ENCODE measurements around the gene NT5DC1.
"Not testable (repeated sequence)": the region's sequence is repeated elsewhere in the genome, so short reads cannot be mapped to it uniquely, and the experiment has no call there.

Gene NT5DC1

DNA sequence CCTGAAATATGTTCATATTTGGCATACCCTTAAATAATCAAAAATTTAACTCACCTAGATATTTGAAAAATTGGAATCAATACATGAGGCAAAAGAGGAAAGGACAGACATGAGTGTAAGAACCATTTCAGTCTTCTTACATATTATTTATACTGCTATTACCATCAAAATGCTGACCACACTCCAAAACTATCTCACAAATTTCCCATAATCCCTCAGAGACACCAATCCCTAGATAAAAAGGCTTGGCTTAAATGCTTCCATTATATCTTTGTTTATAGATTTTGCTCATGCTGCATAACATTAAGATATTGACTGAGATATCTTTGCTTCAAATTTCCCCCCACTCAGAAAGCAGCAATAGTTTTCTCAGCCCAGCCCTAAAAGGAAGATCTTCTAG is 11.7 kb upstream of the NT5DC1 start:
- no peak for DNase-seq (ENCODE audit: low read depth in 2 of 2, low spot score in 1 of 2)

DNA sequence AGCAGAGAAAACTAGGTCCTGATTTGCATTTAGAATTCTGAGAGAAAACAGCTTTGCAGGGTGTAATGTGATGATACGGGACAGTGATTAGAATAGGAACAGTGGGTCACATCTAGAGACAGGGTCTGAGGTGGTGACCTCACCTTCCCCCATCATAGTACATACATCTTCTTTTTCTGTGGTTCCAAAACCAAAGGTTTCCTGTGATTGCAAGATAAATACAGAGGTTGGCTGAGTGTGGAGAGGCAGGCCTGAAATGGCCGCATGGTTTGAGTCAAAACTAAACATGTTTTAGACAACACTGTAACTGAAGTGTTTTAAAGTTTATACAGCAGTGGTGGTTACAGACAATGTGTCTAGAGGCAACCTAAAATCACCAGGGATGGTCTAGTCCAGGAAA is 10.4 kb upstream of the NT5DC1 start:
- DNase-seq (ENCODE audit: low read depth in 2 of 2, low spot score in 1 of 2), result no peak

GRCh38 chr6:116094041-116094440 is 6.6 kb upstream of the NT5DC1 start:
- no peak for DNase-seq (ENCODE audit: low read depth in 2 of 2, low spot score in 1 of 2)

DNA sequence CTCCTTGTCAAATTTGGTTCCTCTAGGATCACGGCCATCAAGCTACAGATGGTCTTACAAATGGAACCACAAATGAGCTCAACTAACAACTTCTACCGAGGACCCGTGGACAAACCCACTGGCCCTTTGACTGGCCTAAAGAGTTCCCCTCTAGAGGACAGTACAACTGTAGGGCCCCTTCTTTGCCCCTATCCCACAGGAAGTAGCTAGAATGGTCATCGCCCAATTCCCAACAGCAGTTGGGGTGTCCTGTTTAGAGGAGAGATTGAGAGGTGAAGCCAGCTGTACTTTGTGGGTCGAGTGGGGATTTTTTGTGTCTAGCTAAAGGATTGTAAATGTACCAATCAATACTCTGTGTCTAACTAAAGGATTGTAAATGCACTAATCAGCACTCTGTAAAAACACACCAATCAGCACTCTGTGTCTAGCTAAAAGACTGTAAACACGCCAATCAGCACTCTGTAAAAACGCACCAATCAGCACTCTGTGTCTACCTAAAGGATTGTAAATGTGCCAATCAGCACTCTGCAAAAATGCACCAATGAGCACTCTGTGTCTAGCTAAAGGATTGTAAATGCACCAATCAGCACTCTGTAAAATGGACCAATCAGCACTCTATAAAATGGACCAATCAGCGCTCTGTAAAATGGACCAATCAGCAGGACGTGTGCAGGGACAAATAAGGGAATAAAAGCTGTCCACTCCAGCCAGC is 4.4 kb upstream of the NT5DC1 start:
- not testable (repeated sequence) for DNase-seq (ENCODE audit: low read depth in 2 of 2, low spot score in 1 of 2)

- no peak for DNase-seq (ENCODE audit: low read depth in 2 of 2, low spot score in 1 of 2)
These were observed 3.5 kb upstream of the NT5DC1 start for GRCh38 chr6:116096979-116097816.

GRCh38 chr6:116099036-116099435 is 1.6 kb upstream of the NT5DC1 start:
- no peak for DNase-seq (ENCODE audit: low read depth in 2 of 2, low spot score in 1 of 2)

GRCh38 chr6:116101302-116101718 is 657 bp downstream of the NT5DC1 start:
- no peak for DNase-seq (ENCODE audit: low read depth in 2 of 2, low spot score in 1 of 2)

DNA sequence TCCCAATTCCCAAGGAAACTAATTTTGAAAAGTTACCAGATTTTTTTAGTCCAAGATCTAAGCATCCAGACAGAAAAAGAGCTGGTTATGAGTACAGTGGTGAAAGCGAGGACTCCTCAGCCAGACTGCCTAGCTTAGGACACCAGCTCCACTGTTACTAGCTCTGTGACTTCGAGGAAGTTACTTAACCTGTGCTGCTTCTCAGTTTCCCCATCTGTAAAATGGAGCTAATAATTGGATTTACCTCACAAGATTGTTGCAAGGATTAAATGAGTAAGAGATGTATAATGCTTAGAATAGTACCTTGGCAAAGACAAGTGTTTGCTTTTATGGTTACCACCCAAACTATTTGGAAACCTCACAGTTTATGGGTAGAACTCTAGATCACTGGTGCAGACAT is 1.1 kb downstream of the NT5DC1 start:
- no peak for DNase-seq (ENCODE audit: low read depth in 2 of 2, low spot score in 1 of 2)

DNA sequence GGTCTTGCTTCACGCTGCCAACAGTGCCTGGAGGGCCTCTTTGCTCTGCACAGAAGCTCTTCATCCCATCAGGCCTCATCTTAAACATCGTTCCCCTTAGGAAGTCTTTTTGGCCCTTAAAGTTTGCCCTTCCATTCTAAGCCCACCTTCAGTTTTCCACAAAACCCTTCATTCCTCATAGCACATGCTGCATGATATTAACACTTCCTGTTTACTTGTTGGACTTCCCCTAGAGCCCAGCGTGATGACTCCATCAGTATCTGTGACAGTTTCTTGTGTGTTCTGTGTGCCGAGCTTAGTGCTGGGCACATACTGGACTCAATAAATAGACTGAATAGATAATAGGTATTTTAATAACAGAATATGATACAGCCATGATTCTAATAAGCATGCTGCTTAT is 2.2 kb downstream of the NT5DC1 start:
- no peak for DNase-seq (ENCODE audit: low read depth in 2 of 2, low spot score in 1 of 2)

DNA sequence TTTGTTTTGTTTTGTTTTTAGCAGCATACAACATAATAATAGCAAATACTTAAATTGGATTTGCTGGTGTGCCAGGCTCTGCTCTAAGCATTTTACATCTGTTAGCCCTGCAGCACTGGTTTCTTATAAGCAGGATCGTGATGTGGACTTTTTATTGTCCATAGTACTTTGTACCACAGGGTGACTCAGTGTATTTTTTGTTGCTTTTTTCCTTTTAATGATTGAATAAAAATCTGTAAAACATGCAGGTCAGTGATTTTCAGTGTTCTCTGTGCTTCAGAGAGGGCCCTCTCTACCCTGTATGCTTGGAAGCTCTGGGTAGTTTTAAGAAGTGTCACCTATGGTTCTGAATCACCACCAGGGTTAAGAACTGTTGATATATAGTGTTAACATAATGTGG is 4.0 kb downstream of the NT5DC1 start:
- no peak for DNase-seq (ENCODE audit: low read depth in 2 of 2, low spot score in 1 of 2)

DNA sequence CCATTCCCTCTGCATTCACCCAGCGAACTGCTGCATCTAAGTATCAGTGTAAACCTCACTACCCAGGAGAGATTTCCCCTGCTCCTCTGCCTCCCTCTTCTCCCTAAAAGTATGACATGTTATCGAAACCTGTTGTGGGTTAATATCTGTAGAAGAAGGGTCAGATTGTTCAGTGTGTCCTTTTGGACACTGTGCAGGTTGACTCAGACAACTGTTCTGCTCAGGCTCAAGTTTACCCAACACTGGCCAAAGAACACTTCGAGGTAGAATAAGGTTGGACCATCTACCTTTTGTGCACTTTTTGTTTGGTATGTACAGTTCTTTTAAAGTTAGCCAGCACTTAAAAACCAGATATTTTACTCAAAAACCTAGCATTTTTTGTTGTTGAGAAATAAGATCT is 4.6 kb downstream of the NT5DC1 start:
- no peak for DNase-seq (ENCODE audit: low read depth in 2 of 2, low spot score in 1 of 2)

- DNase-seq (ENCODE audit: low read depth in 2 of 2, low spot score in 1 of 2), result no peak
These were observed 5.5 kb downstream of the NT5DC1 start for GRCh38 chr6:116106146-116106545.

GRCh38 chr6:116108836-116109235 is 8.2 kb downstream of the NT5DC1 start:
- no peak for DNase-seq (ENCODE audit: low read depth in 2 of 2, low spot score in 1 of 2)

- DNase-seq (ENCODE audit: low read depth in 2 of 2, low spot score in 1 of 2), result no peak
These were observed 11.2 kb downstream of the NT5DC1 start for GRCh38 chr6:116111552-116112528.

DNA sequence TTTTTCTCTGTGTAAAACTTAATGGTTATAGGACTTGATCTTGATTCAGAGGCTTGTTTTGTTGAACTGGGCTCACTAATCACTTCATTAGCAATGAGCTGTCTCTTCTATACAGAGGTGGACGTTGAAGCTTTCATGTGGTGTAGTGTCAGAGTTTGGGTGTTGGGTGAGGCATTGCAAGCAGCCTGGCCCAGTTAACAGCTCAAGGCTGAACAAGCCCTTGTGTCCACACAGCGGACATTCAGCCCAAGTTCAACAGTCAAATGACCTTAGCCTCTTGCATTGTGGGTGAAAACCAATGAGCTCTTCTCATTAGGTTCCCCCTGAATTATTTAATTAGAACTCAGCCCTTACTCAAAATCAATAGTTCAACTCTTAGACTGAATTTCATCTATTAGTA is 12.7 kb downstream of the NT5DC1 start:
- DNase-seq (ENCODE audit: low read depth in 2 of 2, low spot score in 1 of 2), result no peak

DNA sequence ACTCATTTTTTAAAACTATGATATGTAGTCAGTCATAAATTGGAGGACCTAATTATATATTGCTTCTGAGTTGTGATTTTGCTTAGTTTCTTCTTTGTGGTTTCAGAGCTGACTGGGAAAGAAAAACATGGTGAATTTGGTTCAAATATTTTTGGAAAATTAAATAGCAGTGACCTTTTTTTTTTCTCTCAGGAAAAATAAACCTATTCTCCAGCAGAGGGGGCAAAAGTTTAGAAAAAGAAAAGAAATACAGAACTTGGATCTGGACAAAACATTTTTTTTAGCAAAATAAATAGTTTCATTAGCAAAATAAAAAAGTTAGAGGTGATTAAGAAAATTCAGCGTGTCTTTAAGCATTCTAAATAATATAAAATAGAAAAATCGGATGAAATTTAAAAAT is 15.1 kb downstream of the NT5DC1 start:
- DNase-seq (ENCODE audit: low read depth in 2 of 2, low spot score in 1 of 2), result no peak

GRCh38 chr6:116118608-116119007 is 18.0 kb downstream of the NT5DC1 start:
- no peak for DNase-seq (ENCODE audit: low read depth in 2 of 2, low spot score in 1 of 2)

DNA sequence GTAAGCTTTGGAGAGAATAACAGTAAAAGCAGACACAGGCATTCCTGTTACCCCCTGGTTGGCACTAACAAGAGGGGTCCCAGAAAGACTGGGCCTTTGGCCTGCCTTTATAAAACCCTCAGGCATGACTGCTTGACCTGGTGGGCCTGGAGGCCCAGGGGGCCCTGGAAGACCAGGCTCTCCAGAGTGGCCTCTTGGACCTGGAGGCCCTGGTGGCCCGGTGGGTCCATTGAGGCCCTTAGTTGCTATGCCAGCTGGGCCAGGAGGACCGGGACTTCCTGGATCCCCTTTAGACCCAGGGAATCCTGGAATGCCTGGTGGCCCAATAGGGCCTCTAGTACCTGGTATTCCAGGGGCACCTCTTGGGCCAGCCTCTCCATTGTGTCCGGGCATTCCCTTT is 19.8 kb downstream of the NT5DC1 start:
- DNase-seq (ENCODE audit: low read depth in 2 of 2, low spot score in 1 of 2), result no peak

DNA sequence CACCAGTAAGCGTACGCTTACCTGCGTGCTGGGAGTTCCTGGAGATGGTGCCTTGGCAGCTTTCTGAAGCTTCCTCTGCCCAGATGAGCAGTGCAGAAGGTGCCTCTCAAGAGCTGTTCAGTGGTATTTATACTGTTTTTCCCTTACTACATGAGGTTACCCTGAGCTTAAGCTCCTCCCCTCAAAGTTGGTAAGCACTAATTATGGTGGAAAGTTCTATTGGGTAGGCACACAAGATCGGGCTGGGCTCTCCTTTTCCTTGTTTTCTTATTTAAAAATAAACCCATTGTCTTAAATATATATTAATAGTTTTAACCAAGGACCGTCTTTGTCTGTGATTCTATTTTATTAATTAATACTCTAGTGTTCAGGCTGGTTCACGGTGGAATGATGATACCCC is 25.4 kb downstream of the NT5DC1 start, which contains the start of gene COL10A1:
COL10A1 (minus strand) TSS at position 101 of the 400 bp plus-strand sequence. CDS start 640 bp downstream, outside the sequence.
- DNase-seq (ENCODE audit: low read depth in 2 of 2, low spot score in 1 of 2), result no peak

- no peak for DNase-seq (ENCODE audit: low read depth in 2 of 2, low spot score in 1 of 2)
These were observed 27.3 kb downstream of the NT5DC1 start for GRCh38 chr6:116127771-116128493.

- DNase-seq (ENCODE audit: low read depth in 2 of 2, low spot score in 1 of 2), result no peak
These were observed 32.8 kb downstream of the NT5DC1 start for GRCh38 chr6:116133453-116133852.

All from stimulated activated CD8-positive, alpha-beta memory T cell treated with anti-CD3 and anti-CD28 coated beads, Interleukin-4, amount 100 ng/mL, for 1 hour (primary cell).